Measurements from ENCODE around the gene CPA3.

CPA3 gene

DNA sequence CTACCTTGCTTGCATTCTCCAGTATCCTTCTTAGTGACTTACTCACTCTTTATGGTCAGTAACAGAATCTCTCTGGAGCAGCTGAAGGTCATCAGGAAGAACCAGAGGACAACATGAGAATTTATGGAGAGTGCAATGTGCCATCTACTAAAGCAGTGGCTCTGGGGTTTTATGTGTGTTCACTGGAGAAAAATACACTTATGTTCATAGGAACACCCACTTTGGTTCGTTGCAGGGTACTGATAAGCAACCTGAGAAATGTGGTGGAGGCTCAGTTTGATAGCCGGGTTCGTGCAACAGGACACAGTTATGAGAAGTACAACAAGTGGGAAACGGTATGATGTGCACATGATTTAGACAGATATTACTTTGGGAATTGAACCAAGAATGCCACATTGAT is 24.6 kb upstream of the CPA3 start:
- no peak overlapping the region for H2BK15ac ChIP-seq (ENCODE audit: low read depth, poor library complexity, severe bottlenecking)
- no peak overlapping the region for H2BK12ac ChIP-seq (ENCODE audit: low read length in 2 of 2)
- H3K79me1 ChIP-seq (replicated peaks; ENCODE audit: low read length, poor library complexity, severe bottlenecking), result no peaks in the 10 kb centered on the region
- H3K4me3 ChIP-seq (ENCODE audit: insufficient read depth in 1 of 2, low read depth in 1 of 2, low read length in 2 of 2), result no peak overlapping the region
- no peak overlapping the region for H3K18ac ChIP-seq (ENCODE audit: low read depth in 1 of 2, low read length in 2 of 2)
- no peak overlapping the region for H3K9ac ChIP-seq (ENCODE audit: low read length)
- H2BK5ac ChIP-seq (ENCODE audit: low read depth, low read length, poor library complexity, severe bottlenecking), result no peak overlapping the region
- no peaks in the 10 kb centered on the region for H3K9me3 ChIP-seq (ENCODE audit: control insufficient read depth, low read length)
- H3K14ac ChIP-seq (ENCODE audit: low read length in 2 of 2), result no peak overlapping the region
- no peak overlapping the region for H2BK120ac ChIP-seq (ENCODE audit: low read depth, low read length)
- H2AK5ac ChIP-seq (ENCODE audit: low read length, severe bottlenecking), result no peak overlapping the region
- no peaks in the 10 kb centered on the region for H3K4me1 ChIP-seq (ENCODE audit: control insufficient read depth, insufficient read depth, low read depth, low read length)
- H2AFZ ChIP-seq (ENCODE audit: low read depth, low read length), result no peak overlapping the region
- H4K91ac ChIP-seq (ENCODE audit: low read length), result no peak overlapping the region
- H4K8ac ChIP-seq (ENCODE audit: low read length), result no peak overlapping the region
- H3K27ac ChIP-seq (ENCODE audit: low read length, poor library complexity, severe bottlenecking), result no peak overlapping the region
- no peak overlapping the region for H3K23ac ChIP-seq (ENCODE audit: low read length in 2 of 2)
- WGBS, result 80% methylated on average over 3 of the region's 4 CpGs
- no peak for DNase-seq
- H3K27me3 ChIP-seq (ENCODE audit: control insufficient read depth in 1 of 2, insufficient read depth in 1 of 2, low read length in 2 of 2), result no peaks in the 10 kb centered on the region
- no peak overlapping the region for H3K4ac ChIP-seq (ENCODE audit: low read depth in 1 of 2, low read length in 2 of 2)
- no peaks in the 10 kb centered on the region for H3K36me3 ChIP-seq (ENCODE audit: control insufficient read depth in 1 of 2, insufficient read depth in 2 of 2, low read depth in 1 of 2, low read length in 2 of 2)
- no peak overlapping the region for H3K4me2 ChIP-seq (ENCODE audit: low read length, poor library complexity, severe bottlenecking)

DNA sequence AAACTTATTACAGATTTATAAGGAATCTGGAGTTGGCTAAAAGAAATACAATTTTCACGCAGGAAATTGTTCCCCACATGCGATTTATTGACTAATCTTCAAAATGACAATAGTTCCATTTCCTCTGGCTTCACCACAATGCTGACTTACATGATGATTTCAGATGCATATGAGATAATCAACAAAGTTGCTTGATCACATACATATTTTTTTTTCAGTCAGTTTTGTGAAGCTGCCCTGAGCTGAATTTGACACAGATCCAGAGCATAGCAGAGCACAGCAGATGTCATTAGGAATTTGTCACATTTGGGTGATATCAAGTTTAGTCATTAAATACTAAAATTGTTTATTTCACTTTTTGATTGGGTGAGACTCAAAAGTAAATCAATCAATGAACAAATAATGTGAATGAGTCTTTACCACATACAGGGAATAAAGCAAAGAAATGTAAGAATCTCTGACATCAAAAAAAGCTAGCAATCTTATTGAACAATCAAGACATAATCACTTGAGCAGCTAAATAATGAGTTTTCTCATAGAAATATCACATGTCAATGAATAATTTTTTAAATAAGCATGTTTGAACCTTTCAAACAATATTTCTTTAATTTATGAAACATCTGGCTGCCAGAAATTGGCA is 19.2 kb upstream of the CPA3 start:
- no peak overlapping the region for H3K23ac ChIP-seq (ENCODE audit: low read length in 2 of 2)
- no peak overlapping the region for H3K27ac ChIP-seq (ENCODE audit: low read length, poor library complexity, severe bottlenecking)
- H3K4ac ChIP-seq (ENCODE audit: low read depth in 1 of 2, low read length in 2 of 2), result no peak overlapping the region
- H3K14ac ChIP-seq (ENCODE audit: low read length in 2 of 2), result no peak overlapping the region
- no peak overlapping the region for H3K4me2 ChIP-seq (ENCODE audit: low read length, poor library complexity, severe bottlenecking)
- H2AK5ac ChIP-seq (ENCODE audit: low read length, severe bottlenecking), result no peak overlapping the region
- no peak overlapping the region for H3K4me3 ChIP-seq (ENCODE audit: insufficient read depth in 1 of 2, low read depth in 1 of 2, low read length in 2 of 2)
- no peak overlapping the region for H2BK12ac ChIP-seq (ENCODE audit: low read length in 2 of 2)
- H3K9me3 ChIP-seq (ENCODE audit: control insufficient read depth, low read length), result no peaks in the 10 kb centered on the region
- DNase-seq, result no peak
- no peaks in the 10 kb centered on the region for H3K27me3 ChIP-seq (ENCODE audit: control insufficient read depth in 1 of 2, insufficient read depth in 1 of 2, low read length in 2 of 2)
- H2BK15ac ChIP-seq (ENCODE audit: low read depth, poor library complexity, severe bottlenecking), result no peak overlapping the region
- no peak overlapping the region for H4K8ac ChIP-seq (ENCODE audit: low read length)
- no peaks in the 10 kb centered on the region for H3K79me1 ChIP-seq (replicated peaks; ENCODE audit: low read length, poor library complexity, severe bottlenecking)
- no peak overlapping the region for H2AFZ ChIP-seq (ENCODE audit: low read depth, low read length)
- H3K18ac ChIP-seq (ENCODE audit: low read depth in 1 of 2, low read length in 2 of 2), result no peak overlapping the region
- no peak overlapping the region for H3K9ac ChIP-seq (ENCODE audit: low read length)
- no peak overlapping the region for H2BK5ac ChIP-seq (ENCODE audit: low read depth, low read length, poor library complexity, severe bottlenecking)
- H2BK120ac ChIP-seq (ENCODE audit: low read depth, low read length), result no peak overlapping the region
- 75% methylated on average over 2 of the region's 2 CpGs for WGBS
- H3K36me3 ChIP-seq (ENCODE audit: control insufficient read depth in 1 of 2, insufficient read depth in 2 of 2, low read depth in 1 of 2, low read length in 2 of 2), result no peaks in the 10 kb centered on the region
- no peaks in the 10 kb centered on the region for H3K4me1 ChIP-seq (ENCODE audit: control insufficient read depth, insufficient read depth, low read depth, low read length)
- no peak overlapping the region for H4K91ac ChIP-seq (ENCODE audit: low read length)

DNA sequence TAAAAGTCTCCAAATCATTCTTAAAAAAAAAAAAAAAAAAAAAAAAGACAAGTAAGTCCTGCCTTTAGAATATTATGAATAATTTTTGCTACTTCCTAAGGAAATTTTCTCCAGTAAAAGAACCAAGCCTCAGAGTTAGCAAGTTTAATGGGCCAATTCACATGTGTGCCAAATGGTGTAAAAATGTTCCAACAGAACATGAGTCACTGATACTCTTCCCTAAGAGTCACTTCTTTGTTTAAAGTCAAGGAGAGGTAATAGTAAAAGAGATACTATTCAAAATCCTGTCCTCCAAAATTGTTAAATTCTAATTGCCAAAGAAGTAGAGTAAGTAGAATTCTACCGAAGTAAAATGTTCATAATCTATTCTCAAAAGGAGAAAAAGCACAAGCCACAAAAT is 17.7 kb upstream of the CPA3 start:
- DNase-seq, result no peak
- no peak overlapping the region for H4K91ac ChIP-seq (ENCODE audit: low read length)
- H2AFZ ChIP-seq (ENCODE audit: low read depth, low read length), result no peak overlapping the region
- H3K27me3 ChIP-seq (ENCODE audit: control insufficient read depth in 1 of 2, insufficient read depth in 1 of 2, low read length in 2 of 2), result no peaks in the 10 kb centered on the region
- no peak overlapping the region for H3K9ac ChIP-seq (ENCODE audit: low read length)
- H3K4me3 ChIP-seq (ENCODE audit: insufficient read depth in 1 of 2, low read depth in 1 of 2, low read length in 2 of 2), result no peak overlapping the region
- H3K4me1 ChIP-seq (ENCODE audit: control insufficient read depth, insufficient read depth, low read depth, low read length), result no peaks in the 10 kb centered on the region
- no peak overlapping the region for H2BK15ac ChIP-seq (ENCODE audit: low read depth, poor library complexity, severe bottlenecking)
- H2BK12ac ChIP-seq (ENCODE audit: low read length in 2 of 2), result no peak overlapping the region
- H3K23ac ChIP-seq (ENCODE audit: low read length in 2 of 2), result no peak overlapping the region
- no peaks in the 10 kb centered on the region for H3K9me3 ChIP-seq (ENCODE audit: control insufficient read depth, low read length)
- no peak overlapping the region for H3K14ac ChIP-seq (ENCODE audit: low read length in 2 of 2)
- H3K79me1 ChIP-seq (replicated peaks; ENCODE audit: low read length, poor library complexity, severe bottlenecking), result no peaks in the 10 kb centered on the region
- no peaks in the 10 kb centered on the region for H3K36me3 ChIP-seq (ENCODE audit: control insufficient read depth in 1 of 2, insufficient read depth in 2 of 2, low read depth in 1 of 2, low read length in 2 of 2)
- no peak overlapping the region for H3K27ac ChIP-seq (ENCODE audit: low read length, poor library complexity, severe bottlenecking)
- no peak overlapping the region for H3K4me2 ChIP-seq (ENCODE audit: low read length, poor library complexity, severe bottlenecking)
- no CpG with 5 or more reads among the region's 1 CpG for WGBS
- no peak overlapping the region for H4K8ac ChIP-seq (ENCODE audit: low read length)
- H2AK5ac ChIP-seq (ENCODE audit: low read length, severe bottlenecking), result no peak overlapping the region
- no peak overlapping the region for H3K4ac ChIP-seq (ENCODE audit: low read depth in 1 of 2, low read length in 2 of 2)
- H2BK120ac ChIP-seq (ENCODE audit: low read depth, low read length), result no peak overlapping the region
- H3K18ac ChIP-seq (ENCODE audit: low read depth in 1 of 2, low read length in 2 of 2), result no peak overlapping the region
- no peak overlapping the region for H2BK5ac ChIP-seq (ENCODE audit: low read depth, low read length, poor library complexity, severe bottlenecking)

DNA sequence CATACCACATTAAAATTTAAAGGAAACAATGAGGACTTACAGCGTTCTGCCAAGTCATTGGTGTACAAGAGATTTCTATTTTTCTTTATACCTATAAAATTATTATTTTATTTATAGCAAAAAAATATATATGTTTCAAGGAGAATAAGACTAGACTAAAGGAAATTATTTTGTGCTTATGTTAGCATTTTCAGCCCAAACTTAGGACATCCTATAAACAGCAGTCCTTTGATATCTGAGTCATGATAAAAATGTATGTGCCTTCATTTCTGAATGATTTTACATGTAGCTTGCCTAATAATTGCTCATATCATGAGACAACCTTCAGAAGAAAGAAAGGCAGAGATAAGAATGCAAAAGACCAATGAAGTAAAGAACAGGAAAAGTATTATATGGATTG is 16.7 kb upstream of the CPA3 start:
- no peaks in the 10 kb centered on the region for H3K79me1 ChIP-seq (replicated peaks; ENCODE audit: low read length, poor library complexity, severe bottlenecking)
- WGBS, result no CpG with 5 or more reads among the region's 1 CpG

More for the DNA sequence above, 16.7 kb upstream of the CPA3 start:
- Histone ChIP-seq H2BK120ac (ENCODE audit: low read depth, low read length) (no peak overlapping the region), H3K9me3 (ENCODE audit: control insufficient read depth, low read length) (no peaks in the 10 kb centered on the region), H4K8ac (ENCODE audit: low read length) (no peak overlapping the region), H2AFZ (ENCODE audit: low read depth, low read length) (no peak overlapping the region), H3K4me3 (ENCODE audit: insufficient read depth in 1 of 2, low read depth in 1 of 2, low read length in 2 of 2) (no peak overlapping the region), H3K4me2 (ENCODE audit: low read length, poor library complexity, severe bottlenecking) (no peak overlapping the region), H4K91ac (ENCODE audit: low read length) (no peak overlapping the region), H3K23ac (ENCODE audit: low read length in 2 of 2) (no peak overlapping the region), H2AK5ac (ENCODE audit: low read length, severe bottlenecking) (no peak overlapping the region), H3K27me3 (ENCODE audit: control insufficient read depth in 1 of 2, insufficient read depth in 1 of 2, low read length in 2 of 2) (no peaks in the 10 kb centered on the region), H3K27ac (ENCODE audit: low read length, poor library complexity, severe bottlenecking) (no peak overlapping the region), H2BK5ac (ENCODE audit: low read depth, low read length, poor library complexity, severe bottlenecking) (no peak overlapping the region), H2BK15ac (ENCODE audit: low read depth, poor library complexity, severe bottlenecking) (no peak overlapping the region), H2BK12ac (ENCODE audit: low read length in 2 of 2) (no peak overlapping the region), H3K14ac (ENCODE audit: low read length in 2 of 2) (no peak overlapping the region), H3K4ac (ENCODE audit: low read depth in 1 of 2, low read length in 2 of 2) (no peak overlapping the region), H3K9ac (ENCODE audit: low read length) (no peak overlapping the region), H3K4me1 (ENCODE audit: control insufficient read depth, insufficient read depth, low read depth, low read length) (no peaks in the 10 kb centered on the region), H3K18ac (ENCODE audit: low read depth in 1 of 2, low read length in 2 of 2) (no peak overlapping the region), H3K36me3 (ENCODE audit: control insufficient read depth in 1 of 2, insufficient read depth in 2 of 2, low read depth in 1 of 2, low read length in 2 of 2) (no peaks in the 10 kb centered on the region)
- DNase-seq, result no peak
